HG02571 (cell line): ENCODE measurements around the gene SAP30BP.

Experiments used
- ATAC-seq: cut with Tn5 transposase; IDR thresholded peaks from one replicate; pipeline ENCODE4 v1.9.1; 2021; ENCODE audit warnings: mild to moderate bottlenecking, moderate library complexity; ENCODE audit not compliant: unreplicated experiment

The SAP30BP gene

GRCh38 chr17:75646638-75646992 lies 20.5 kb upstream of the SAP30BP start:
- ATAC-seq, result no peak

- ATAC-seq, result no peak
These were observed 20.1 kb upstream of the SAP30BP start for GRCh38 chr17:75647061-75647460.

DNA sequence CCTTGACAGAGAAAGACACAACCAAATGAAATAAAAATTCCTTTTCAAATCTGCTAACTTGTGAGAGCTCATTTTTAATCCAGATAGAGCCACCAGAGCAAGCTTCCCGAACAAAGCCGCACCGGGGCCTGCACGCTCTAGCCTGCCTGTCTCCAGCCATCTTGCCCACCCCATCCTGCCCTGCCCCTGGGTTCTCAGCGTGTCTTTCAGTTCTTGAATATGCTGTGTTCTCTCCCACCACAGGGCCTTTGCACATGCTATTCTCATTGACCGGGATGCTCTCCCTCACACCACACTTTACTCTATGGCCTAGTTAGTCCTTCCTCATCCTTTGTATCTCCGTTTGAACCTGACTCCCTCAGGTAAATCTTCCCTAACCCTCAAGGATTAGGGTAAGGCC lies 19.2 kb upstream of the SAP30BP start:
- no peak for ATAC-seq

DNA sequence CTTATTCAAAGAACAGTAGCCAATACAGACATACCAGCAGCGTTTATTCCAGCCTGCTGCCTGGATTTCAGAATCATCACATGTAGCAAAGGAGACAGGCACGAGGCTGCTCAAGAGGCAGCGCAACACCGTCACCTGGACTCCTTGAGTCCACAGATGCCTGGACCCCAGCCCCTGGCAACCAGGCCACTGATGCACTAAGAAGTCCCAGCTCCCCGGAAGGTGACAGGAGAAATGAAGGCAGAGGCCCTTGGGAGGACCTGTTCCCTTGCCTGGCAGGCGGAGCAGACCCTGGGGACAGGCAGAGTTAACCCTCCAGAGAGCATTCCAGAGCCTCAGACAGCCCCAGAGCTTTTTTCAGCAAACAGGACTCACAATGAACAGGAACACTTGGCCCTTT lies 17.5 kb upstream of the SAP30BP start:
- ATAC-seq, result no peak

DNA sequence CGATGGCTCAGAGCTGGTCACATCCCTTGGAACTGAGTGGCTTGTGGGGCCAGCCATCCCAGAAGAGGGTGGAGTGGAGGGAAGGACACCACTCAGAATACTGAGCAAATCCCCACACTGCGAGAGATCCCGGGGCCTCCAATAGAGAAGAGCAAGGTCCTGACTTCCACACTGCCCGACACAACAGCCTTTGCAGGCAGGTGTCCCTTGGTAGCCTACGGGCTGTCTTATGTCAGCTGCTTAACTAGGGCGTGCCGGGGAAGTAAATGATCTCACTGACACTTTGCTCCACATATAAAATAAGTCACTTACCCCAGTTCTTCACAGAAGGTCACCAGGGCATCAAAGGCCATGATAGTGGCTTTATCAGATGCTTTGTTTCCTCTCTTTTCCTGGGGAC lies 16.3 kb upstream of the SAP30BP start:
- ATAC-seq, result no peak

DNA sequence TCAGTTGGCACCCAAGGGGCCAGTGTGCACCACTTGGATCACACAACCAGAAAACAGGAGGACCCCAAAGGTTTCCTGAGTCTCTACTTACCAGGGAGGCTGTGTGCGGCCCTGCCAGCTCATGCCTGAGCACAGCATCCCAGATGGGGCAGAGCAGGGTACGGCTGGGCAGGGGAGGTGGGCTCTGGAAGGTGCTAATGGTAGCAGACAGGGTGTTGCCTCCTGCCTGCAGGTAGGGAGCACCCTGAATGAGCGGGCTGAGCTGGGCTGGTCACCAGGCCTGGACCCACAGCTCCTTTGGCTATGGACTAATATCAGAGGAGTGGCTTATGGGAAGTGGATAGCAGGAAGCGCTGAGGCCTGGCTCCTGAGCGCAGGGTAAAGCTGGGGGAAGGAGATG lies 14.8 kb upstream of the SAP30BP start:
- ATAC-seq, result no peak

DNA sequence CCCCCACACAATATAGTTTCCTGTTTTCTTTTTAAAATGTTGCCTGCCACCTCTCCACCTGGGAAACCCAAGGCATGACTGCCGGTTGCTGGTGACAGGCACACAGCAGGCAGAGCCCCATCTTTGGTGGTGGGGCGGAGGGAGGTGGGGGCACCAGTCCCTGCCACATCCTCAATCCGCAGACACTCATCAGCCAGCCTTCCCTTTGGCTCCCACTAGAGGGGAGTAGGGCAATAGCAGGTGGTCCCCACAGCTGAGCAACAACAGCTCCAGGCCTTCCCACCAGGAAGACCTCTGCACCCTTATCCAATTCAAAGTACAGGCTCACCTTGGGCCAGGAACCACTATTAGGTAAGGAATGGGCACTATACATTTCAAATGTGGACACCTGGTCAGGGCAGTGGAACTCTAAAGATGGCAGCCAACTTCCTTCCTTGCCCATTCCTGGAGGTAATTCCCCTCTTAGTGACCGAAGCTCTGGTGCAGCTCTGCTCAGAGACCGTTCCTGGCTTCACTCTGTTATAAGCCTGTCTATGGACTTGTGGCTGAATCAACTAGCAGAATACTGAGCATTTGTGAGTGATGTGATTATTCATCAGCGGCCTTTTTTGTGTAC lies 14.1 kb upstream of the SAP30BP start:
- no peak for ATAC-seq

- ATAC-seq, result no peak
These were observed 13.0 kb upstream of the SAP30BP start for GRCh38 chr17:75654176-75654575.

GRCh38 chr17:75658237-75658636 lies 8.9 kb upstream of the SAP30BP start:
- ATAC-seq, result no peak

DNA sequence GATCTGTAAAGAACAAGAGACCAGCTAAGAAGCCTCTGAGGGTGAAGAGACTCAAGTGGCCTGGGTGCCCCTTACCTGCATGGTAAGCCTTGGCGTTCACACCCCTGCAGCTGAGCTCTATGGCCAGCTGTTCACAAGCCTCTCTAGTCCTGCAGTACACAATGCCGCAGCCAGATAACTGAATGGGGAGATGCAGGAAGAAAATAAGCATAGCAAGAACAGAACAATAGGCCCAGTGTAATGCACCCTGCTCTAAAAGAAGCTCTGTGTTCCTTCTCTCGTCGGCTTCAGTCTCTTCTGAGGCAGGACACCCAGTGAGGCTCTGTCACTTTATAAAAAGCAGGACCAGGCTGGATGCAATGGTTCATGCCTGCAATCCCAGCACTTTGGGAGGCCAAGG lies 5.6 kb upstream of the SAP30BP start:
- ATAC-seq, result no peak

DNA sequence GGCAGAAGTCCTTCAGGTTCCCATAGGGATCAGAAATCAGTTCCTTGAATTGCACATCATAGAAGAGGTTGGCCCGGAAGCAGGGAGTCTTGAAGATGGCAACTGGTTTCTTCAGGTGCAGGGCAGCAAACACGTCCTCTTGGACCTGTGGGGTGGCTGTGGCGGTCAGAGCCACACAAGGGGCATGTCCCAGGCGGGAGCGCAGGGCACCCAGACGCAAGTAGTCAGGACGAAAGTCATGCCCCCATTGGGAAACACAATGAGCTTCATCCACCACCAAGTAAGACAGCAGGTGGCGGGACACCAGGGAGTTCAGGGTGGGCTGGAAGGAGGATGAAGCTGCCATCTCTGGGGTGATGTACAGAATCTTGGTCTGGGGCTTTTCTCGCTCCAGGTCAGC lies 4.6 kb upstream of the SAP30BP start:
- no peak for ATAC-seq

DNA sequence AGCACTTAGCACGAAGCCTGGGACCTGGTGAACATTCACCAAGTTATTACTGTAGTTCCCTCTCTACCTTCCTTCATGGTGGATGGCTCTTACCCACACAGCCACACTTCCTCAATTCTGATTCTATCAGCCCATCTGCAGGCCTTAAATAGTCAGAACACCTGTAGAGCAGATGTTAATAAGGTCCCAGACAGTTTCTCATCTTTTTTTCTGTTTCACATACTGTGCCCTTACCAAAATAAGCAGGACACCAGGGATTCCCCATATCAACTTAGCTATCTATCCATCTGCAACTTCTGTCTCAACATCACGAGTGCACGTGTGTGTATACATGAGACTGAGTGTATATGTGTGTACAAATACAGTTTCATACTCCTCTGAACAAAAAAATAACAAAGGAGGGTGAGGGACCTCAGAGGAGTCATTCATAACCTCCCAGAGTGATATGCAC lies 3.0 kb upstream of the SAP30BP start:
- ATAC-seq, result peak; percentile 45

DNA sequence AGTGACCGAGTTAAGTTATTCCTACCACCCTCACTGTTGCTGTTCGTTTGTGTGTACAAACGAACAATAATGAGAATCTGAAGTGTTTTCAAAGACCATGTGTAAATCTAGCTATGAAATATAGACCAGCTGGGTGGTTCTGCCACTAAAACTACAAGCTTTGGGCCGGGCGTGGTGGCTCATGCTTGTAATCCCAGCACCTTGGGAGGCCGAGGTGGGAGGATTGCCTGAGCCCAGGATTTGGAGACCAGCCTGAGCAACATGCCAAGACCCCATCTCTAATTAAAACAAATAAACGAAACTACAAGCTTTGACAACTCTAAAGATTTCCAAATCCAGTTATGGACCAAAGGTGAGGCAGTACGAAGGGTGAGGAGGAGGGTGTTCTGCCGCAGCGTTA lies 1.2 kb upstream of the SAP30BP start:
- no peak for ATAC-seq

- no peak for ATAC-seq
These were observed 687 bp downstream of the SAP30BP start for GRCh38 chr17:75667825-75668224.

GRCh38 chr17:75668489-75668888 lies 1.4 kb downstream of the SAP30BP start:
- no peak for ATAC-seq

GRCh38 chr17:75670868-75671267 lies 3.7 kb downstream of the SAP30BP start:
- no peak for ATAC-seq

GRCh38 chr17:75672011-75672410 lies 4.9 kb downstream of the SAP30BP start:
- no peak for ATAC-seq

- ATAC-seq, result no peak
These were observed 6.3 kb downstream of the SAP30BP start for GRCh38 chr17:75673487-75673886.

DNA sequence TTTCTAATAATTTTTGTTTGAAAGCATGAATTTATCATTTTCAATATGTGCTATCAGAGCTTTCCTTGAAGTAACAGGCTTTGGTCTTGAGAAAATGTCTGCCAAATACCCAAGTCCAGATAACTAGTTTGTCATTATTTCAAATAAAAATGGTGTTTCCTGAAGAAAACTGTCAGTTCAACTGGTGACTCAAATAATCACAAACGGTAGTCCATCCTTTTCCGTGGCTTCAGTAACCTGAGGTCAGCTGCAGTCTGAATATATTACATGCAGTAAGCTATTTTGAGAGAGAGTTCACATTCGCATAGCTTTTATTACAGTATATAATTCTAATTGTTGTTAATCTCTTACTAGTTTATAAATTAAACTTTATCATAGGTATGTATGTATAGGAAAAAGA lies 9.3 kb downstream of the SAP30BP start:
- ATAC-seq, result no peak

DNA sequence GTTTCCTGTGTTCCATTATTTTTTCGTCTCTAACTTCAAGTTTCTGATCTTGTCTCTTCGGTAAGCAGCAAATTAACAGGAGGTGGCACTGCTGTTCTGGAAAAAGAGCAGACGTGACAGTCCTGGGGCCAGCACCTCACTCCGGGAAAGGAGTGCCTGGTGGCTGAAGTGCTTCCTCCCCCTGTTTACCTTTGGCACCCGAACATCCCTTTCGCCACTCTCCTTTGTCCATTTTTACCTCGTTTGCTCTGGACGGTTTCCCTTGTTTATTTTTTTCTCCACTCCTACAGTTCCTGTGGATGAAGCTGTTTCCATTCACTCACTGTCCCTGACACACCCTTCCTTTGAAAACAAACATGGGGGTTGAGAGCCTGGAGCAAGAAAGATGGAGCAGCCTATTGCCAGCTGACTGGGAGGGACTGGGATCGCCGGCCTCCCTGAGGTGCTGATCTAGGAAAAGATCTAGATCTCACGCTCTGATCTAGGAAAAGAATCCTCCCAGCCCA lies 12.6 kb downstream of the SAP30BP start:
- ATAC-seq, result no peak

DNA sequence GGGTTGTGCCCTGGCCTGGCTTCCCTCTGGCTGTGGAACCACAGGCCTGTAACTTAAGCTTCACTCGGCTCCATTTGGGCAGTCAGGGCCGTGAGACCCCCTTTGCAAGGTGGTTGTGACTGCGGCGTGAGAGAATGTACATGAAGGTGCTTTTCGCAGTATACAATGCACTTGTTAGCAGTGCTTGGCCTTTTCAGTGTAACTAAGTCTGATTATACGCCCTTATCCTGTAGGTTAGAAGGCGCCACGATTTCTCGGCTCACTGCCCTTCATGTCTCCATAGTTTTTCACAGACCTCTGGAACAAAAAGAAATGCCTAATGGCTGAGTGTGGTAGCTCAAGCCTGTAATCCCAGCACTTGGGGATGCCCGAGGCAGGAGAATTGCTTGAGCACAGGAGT lies 13.3 kb downstream of the SAP30BP start:
- ATAC-seq, result no peak

GRCh38 chr17:75681289-75681688 lies 14.2 kb downstream of the SAP30BP start:
- no peak for ATAC-seq

- ATAC-seq, result no peak
These were observed 16.4 kb downstream of the SAP30BP start for GRCh38 chr17:75683583-75683982.
